Fibroblast of villous mesenchyme (primary cell): ENCODE data around the gene CCL22. TPM values are rescaled to one million over a fixed set of nuclear protein-coding genes. Genes with fewer than 3 reads are reported as not detected.

Experiments
- DNase-seq: peaks from one replicate; pipeline ENCODE4 v3.0.0-alpha.2; 2010; ENCODE audit warnings: low read depth
- H3K4me3 ChIP-seq: 2 replicates; pipeline ENCODE4 v1.5.1; 2011; ENCODE audit warnings: low read depth, mild to moderate bottlenecking, low read length
- total RNA-seq: library from RNA; depleted of rRNA; stranded (reverse); fragments of >200 nt; gene quantifications from 2 replicates; pipeline ENCODE4 v1.2.3, GENCODE V29; 2012
- TF ChIP-seq, protein P1 (sequence below): IDR thresholded peaks from 2 replicates; pipeline ENCODE4 v1.5.1; 2012; ENCODE audit warnings: low read depth, mild to moderate bottlenecking, low read length; ENCODE audit not compliant: insufficient read depth

The CCL22 gene
- total RNA-seq, 1 donor: not detected

- TF ChIP-seq, protein P1, sequence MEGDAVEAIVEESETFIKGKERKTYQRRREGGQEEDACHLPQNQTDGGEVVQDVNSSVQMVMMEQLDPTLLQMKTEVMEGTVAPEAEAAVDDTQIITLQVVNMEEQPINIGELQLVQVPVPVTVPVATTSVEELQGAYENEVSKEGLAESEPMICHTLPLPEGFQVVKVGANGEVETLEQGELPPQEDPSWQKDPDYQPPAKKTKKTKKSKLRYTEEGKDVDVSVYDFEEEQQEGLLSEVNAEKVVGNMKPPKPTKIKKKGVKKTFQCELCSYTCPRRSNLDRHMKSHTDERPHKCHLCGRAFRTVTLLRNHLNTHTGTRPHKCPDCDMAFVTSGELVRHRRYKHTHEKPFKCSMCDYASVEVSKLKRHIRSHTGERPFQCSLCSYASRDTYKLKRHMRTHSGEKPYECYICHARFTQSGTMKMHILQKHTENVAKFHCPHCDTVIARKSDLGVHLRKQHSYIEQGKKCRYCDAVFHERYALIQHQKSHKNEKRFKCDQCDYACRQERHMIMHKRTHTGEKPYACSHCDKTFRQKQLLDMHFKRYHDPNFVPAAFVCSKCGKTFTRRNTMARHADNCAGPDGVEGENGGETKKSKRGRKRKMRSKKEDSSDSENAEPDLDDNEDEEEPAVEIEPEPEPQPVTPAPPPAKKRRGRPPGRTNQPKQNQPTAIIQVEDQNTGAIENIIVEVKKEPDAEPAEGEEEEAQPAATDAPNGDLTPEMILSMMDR: no peak
- no peak within 1 kb of the TSS for H3K4me3 ChIP-seq
- no peak for DNase-seq
Measured at GRCh38 chr16:57403965-57404817, 45.6 kb downstream of the CCL22 start, which contains the start of gene CCL17. TSS of gene CCL17 (plus strand) at chr16:57404767. CDS start at chr16:57413933, 9,166 bp downstream.

DNA sequence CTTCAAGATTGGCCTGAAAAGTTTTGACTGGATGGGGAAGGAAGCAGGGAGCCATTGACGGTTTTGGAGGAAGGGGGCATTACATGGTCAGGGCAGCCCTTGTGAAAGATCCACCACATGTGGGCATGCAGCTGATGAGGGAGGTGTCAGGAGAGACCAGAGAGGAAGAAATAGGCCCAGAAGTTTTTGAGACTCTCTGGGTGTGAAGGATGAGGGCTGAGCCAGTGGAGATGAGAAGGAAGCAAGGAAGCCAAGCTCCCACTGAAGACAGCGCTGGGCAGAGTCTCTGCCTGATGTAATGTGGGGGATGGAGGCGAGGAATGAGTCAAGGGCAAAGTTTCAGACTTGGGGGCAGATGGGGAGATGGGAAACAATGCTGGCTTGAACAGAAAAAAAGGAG, 46.5 kb downstream of the CCL22 start:
- DNase-seq: no peak
- H3K4me3 ChIP-seq: no peak overlapping the region
- TF ChIP-seq, protein P1: no peak

DNA sequence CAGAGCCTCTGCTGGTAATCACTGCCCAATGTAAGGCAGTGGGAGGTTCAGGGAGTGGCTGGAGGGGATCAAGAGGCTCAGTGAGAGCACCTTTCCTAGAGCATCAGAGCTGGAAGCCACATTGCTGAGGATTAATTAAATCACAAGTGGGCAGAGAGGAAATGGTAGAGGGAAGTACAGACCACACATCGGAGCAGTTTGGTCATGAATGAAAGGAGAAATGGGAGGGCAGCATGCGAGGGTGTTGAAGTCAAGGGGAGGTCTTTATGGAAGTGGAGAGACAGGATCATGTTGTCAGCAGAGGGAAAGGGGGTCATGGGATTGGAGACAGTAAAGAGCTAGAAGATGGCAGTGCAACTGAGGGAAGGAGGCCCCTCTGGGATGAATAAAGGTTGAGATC, 48.3 kb downstream of the CCL22 start:
- TF ChIP-seq, protein P1: no peak
- no peak overlapping the region for H3K4me3 ChIP-seq
- DNase-seq: no peak

GRCh38 chr16:57407521-57408353, 49.2 kb downstream of the CCL22 start:
- TF ChIP-seq, protein P1: no peak
- H3K4me3 ChIP-seq: no peak overlapping the region
- DNase-seq: no peak

DNA sequence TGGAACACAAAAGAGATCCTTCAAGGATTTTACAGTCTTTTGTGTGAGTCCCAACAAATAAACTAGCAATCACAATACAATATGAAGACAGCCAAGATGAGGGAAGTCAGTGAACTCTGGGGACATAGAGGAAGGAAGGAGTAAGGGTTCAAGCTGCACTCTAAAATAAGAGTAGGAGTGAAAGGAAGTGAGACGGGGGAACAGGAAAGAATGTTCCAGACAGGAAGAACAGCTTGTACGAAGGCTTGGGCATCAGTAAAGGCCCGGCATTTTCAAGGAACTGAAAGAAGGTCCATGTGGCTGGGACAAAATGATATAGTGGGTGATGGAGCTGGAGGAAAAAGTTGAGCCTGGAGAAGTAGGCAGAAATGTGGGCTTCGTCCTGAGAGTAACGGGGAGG, 50.5 kb downstream of the CCL22 start:
- H3K4me3 ChIP-seq: no peak overlapping the region
- TF ChIP-seq, protein P1: no peak
- DNase-seq: no peak

GRCh38 chr16:57409870-57410587, 51.4 kb downstream of the CCL22 start:
- no peak overlapping the region for H3K4me3 ChIP-seq
- no peak for DNase-seq
- TF ChIP-seq, protein P1: no peak
